Endothelial cell of coronary artery (primary cell): ENCODE results near the gene EIF4E1B. TPM values are rescaled to one million over a fixed set of nuclear protein-coding genes. Genes with fewer than 3 reads are reported as not detected.

ENCODE experiments used
- total RNA-seq: library from RNA; depleted of rRNA; stranded (reverse); fragments of >200 nt; gene quantifications from 2 replicates; pipeline ENCODE4 v1.2.3, GENCODE V29; 2014

The EIF4E1B gene
- not detected in 2 replicates for total RNA-seq

DNA sequence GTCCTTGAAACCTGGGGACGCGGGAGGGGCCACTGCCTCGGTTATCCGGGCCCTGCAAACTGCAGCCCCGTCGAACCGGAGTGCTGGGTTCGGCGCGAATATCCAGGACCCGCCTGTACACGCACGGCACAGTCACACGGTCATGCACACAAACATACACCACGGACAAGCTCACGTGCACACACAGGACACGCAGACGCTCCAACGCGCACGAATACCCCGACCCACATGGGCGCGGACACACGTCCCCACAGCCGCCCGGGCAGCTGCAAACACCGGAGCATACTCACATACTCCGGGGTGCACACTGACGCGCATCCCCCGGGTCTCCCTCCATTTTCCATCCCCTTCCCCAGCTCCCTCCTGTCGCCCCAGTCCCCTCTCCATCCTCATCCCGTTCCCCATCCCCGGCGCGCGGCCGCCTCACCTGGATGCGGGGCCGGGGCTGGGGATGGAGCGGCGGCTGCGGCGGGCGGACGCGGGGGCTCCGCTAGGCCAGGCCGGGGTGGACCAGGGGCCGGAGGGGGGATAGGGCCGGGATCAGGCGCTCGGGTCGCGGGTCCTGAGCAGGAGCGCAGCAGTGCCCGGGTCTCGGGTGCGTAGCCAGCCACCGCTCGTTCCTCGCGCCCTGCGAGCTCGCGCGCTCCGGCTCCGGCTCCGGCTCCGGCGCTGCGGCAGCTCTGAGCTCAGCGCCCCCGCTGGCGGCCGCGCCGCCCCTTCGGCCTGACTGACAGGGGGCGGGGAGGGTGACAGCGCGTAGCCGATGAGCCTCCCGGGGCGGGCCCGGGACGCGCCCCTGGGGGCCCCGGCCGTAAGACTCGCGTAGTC is at the start of gene EIF4E1B, which contains the start of gene SNCB:
Gene EIF4E1B (plus strand): TSS at position 823 of the 828 bp plus-strand sequence. CDS start 12,113 bp downstream, outside the sequence.
Gene SNCB (minus strand): TSS at position 682 of the 828 bp plus-strand sequence. CDS start 880 bp downstream, outside the sequence.

DNA sequence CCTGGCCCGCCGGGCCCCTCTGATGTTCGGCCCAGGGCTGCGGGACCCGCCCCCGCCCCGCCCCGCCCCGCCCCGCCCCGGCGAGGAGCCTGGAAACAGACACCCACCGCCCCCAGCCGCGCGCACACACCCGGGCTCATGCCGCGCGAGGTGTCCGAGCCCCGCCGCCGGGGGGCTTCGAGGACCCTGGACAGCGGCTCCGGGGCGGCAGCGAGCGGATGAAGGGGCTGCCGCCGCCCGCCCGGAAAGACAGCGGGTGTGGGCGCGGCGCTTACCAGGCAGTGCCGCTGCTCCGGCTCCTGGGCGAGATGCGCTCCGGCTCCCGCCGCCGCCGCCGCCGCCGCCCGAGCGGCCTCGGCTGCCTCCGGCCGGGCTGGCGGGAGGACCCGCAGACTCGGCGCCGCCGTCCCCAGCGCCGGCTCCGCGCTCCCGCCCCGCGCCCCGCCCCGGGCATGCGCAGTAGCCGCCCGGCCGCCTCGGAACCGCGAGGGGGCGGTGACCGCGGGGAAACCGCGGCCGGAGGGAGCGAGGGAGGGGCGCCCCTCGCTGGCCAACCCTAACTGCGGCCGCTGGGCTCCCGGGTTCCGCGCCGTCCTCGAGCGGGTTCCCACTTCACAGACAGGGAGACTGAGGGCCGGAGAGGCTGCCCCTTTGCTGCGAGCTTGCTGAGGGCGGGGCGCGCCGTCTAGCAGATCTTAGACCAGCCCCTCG is 20.6 kb upstream of the EIF4E1B start, which contains the start of gene GPRIN1:
Gene GPRIN1 (minus strand): TSS at position 433 of the 711 bp plus-strand sequence. CDS start 10,322 bp downstream, outside the sequence.

GRCh38 chr5:176647030-176647842 is 16.8 kb downstream of the EIF4E1B start, which contains the start of gene TSPAN17:
Gene TSPAN17 (plus strand): TSS chr5:176647484. CDS start chr5:176647616, 132 bp downstream.

Other genes starting within 250 kb of the EIF4E1B start
- 27.9 and 42.7 TPM in 2 replicates for gene NOP16, start 242.1 kb upstream of the EIF4E1B start, total RNA-seq
- 24.7 and 28.1 TPM in 2 replicates for gene HIGD2A, start 241.9 kb upstream of the EIF4E1B start, total RNA-seq
- 123 and 142 TPM in 2 replicates for gene CLTB, start 214.1 kb upstream of the EIF4E1B start, total RNA-seq
- 34.9 and 36.1 TPM in 2 replicates for gene FAF2, start 182.3 kb upstream of the EIF4E1B start, total RNA-seq
- gene RNF44, start 93.3 kb upstream of the EIF4E1B start, total RNA-seq, result 3.5 and 4.0 TPM in 2 replicates
- gene CDHR2, start 81.3 kb upstream of the EIF4E1B start, total RNA-seq, result not detected in 2 replicates
- gene GPRIN1, start 20.5 kb upstream of the EIF4E1B start, total RNA-seq, result 3.1 and 5.7 TPM in 2 replicates
- 0.09 TPM in 1 of 2 replicates, not detected in the other for gene SNCB, start 141 bp upstream of the EIF4E1B start, total RNA-seq
- 40.5 and 41.3 TPM in 2 replicates for gene TSPAN17, start 16.8 kb downstream of the EIF4E1B start, total RNA-seq
- 0.36 and 0.66 TPM in 2 replicates for gene UNC5A, start 179.9 kb downstream of the EIF4E1B start, total RNA-seq